Activated CD4-positive, alpha-beta T cell treated with anti-CD3 and anti-CD28 coated beads, Interleukin-2, amount 50 U/mL, for 1 hour (primary cell): ENCODE data around the gene ECEL1.

ENCODE experiments used
- DNase-seq: peaks from one replicate; pipeline ENCODE4 v3.0.0-alpha.2; 2020

The ECEL1 gene

DNA sequence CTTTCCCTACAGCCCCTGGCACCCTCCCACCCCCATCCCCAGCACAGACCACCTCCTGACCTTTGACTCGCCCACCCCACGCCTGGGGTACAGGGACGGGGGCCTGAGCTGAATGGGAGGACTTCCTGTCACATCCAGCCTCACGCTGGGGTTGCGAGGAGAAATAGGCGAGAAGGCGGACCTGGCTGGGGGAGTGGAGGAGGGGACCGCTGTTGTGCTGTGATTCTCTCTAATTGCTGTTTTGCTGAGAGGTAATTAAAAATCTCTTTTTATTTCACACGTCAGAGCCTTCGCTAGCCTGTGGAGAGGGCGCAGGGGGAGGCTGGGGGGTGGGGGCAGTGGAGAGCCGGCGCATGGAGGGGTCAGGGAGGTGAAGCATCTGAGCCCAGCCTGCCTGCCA is 9.7 kb upstream of the ECEL1 start:
- DNase-seq, result no peak

DNA sequence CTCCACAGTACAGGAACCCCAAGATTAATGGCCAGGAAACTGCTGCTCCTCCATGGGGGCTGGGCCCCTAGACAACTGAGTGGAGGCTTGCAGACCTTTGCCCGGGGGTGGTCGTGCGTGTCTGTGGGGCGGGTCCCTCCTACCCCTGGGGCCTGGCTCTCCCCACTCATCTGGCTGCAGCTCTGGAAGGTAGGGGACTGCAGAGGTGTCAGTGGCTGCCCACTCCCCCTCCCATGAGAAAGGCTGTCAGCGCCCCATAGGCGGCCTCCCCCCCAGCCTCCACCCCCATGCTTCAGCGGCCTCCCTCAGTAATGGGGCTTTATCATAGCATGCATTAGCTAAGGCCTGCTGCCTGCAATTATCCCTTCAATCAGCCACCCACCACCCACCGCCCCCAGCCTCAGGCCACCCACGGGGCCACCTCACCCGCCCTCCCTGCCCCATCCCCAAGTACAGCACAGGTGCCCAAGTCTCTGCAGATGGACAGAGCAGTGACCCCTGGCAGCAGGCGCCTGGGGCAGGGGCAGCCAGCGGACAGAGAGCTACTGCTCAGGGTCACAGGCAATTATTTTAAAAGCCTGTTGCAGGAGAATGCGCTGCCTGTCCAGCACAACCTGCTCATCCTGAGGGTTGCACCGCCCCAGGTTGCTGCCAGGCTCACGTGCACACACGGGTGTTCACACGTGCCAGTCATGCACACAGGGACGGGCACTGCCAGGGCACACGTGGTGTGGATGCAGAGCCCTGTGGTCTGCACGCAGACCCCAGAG is 9.1 kb upstream of the ECEL1 start:
- no peak for DNase-seq

DNA sequence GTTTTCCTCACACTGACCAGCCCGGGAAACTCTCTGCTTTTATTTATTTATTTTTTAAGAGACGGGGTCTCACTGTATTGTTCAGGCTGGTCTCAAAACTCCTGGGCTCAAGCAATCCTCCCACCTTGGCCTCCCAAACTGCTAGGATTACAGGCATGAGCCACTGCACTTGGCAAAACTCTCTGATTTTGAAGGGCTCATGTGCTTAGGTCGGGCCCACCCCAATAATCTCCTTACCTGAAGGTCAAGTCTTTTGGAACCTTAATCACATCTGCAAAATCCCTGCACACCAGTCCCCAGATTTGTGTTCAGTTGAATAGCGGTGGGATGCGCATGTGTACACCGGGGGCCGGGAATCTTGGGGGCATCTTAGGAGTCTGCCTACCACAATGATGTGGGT is 7.7 kb upstream of the ECEL1 start:
- DNase-seq, result no peak

DNA sequence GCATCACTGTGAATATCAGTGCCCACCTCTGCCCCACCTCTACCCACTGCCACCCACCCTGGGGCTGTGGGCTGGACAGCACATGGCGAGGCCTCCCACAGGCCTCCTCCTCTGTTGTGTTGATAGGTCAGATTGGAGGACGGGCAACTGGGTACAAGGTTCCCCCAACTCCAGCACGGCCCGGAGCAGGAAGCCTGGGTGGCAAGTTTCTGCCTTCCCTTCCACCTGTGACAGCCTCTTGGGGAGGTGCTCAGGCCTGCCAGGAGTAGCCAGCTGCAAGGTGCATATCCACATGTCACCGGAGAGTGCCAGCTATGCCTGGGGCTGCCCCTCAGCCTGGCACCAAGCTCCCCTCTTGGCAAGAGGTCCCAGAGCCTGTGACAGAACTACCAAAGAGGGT is 6.9 kb upstream of the ECEL1 start:
- DNase-seq, result no peak

DNA sequence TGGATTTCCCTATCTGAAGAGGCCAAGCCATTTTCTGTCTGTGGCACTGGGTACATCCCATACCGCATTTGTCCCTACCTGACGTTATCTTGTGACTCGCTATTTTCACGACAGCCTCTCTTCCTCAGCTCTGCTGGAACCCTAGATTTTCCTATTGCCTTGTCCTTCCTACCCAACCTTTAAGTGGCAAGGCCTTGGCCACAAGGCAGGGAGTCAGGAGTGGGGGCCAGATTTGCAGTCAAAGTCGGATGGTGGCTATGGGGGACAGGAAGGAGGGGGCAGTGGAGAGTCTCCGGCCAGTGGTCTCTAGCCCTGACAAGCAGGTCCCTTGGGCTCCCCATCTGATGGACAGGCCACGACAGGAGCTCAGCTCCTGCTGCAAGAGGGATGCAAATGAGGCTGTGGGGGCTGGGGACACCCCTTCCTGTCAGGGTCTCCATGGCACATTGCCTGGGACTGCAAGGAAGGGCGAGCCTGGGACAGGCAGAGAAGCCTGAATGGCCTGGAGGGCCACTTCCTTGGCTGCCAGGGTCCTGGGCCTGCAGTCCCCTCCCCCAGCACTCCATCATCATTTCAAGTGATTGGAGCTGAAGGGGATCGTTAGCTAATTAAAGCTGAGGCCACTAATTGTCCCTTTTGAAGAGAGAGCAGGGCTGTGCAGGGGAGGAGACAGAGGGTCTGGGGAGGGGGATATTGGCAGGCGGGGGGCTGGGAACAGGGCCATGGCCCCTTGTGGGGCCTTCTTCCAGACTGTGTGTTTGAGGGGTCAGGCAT is 6.3 kb upstream of the ECEL1 start:
- no peak for DNase-seq

DNA sequence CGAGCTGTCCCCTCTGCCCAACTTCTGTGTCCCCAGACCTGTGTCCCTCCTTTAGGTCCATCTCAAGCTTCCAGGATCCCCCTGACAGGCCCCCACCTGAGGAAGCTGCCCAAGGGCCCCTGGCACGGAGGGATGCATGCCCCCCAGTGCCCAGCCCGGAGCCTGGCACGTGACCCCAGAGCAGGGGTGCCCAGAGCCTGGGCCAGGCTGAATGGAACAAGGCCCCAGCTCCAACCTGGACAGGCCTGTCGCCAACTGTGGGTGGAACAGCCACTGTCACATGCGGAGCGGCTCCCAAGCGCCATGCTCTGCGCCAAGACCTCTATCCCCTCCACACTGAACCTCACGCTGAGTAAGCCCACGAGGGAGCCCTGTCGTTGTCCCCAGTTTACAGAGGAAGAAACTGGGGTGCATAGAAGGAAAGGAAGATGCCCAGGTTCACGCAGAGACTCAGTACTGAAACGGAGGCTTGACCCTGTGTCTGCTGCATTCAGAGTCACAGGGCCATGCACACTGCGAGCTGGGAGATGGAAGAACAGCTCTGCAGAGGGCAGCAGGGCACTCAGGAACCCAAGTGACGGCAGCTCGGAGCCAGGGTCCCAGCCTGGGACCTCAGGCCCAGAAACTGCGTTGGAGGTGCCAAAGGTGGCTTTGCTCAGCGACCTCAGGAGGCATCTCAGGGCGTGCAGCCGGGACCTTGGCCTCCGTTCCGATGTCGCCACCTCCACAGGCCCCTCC is 5.5 kb upstream of the ECEL1 start:
- DNase-seq, result no peak

DNA sequence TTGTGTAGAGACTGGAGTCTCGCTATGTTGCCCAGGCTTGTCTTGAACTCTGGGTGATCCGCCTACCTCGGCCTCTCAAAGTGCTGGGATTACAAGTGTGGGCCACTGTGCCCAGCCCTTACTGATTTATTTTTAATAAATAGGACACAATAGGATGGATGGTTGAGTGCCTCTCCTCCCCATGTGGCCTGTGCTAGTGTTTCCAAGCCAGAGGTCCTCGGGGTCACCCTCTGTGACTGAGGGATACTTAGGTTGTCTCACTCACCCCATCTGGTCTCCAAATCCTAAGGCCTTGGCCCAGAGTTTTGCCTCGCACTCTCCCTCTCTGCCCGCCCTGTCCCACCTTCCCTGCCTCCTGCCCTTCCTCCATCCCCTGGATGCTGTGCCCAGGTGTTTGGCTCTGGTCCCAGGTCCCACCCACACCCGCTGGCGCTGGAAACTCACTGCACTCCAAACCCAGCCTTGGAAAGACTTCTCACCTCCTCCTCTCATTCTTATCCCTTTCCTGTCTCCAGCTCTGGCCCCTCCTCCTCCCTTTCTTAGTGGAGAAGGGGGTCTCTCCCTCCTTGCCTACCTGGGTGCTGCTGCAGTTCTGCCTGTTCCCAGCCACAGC is 4.7 kb upstream of the ECEL1 start:
- DNase-seq, result no peak

DNA sequence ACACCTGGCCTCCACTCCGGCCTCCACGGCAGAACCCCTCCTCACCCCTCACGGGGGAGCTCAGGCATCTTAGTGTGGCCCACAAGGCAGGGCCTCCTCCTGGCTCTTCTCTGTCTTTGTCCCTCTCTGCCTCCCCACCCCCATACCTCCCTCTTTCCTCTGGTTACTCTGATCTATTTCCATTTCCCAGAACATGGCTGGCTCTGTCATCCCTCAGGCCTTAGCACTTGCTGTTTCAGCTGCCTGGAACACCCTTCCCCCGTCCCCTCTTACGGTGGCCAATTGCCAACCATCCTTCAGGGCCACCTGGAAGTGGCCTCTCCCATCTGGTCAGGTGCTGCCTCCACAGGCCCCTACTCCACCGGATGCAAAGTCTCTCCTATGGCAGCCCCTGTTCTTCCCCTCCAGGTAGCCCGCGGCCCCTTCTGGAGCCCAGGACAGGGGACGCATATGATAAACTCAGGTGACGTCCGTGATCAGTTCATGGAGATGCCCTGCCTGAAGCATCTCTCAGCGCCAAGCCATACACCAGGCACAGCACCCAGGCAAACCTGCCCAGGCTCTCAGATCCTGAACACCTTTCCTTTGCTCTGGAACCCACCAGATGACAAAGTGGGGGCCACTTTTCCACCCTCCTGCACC is 3.6 kb upstream of the ECEL1 start:
- no peak for DNase-seq

DNA sequence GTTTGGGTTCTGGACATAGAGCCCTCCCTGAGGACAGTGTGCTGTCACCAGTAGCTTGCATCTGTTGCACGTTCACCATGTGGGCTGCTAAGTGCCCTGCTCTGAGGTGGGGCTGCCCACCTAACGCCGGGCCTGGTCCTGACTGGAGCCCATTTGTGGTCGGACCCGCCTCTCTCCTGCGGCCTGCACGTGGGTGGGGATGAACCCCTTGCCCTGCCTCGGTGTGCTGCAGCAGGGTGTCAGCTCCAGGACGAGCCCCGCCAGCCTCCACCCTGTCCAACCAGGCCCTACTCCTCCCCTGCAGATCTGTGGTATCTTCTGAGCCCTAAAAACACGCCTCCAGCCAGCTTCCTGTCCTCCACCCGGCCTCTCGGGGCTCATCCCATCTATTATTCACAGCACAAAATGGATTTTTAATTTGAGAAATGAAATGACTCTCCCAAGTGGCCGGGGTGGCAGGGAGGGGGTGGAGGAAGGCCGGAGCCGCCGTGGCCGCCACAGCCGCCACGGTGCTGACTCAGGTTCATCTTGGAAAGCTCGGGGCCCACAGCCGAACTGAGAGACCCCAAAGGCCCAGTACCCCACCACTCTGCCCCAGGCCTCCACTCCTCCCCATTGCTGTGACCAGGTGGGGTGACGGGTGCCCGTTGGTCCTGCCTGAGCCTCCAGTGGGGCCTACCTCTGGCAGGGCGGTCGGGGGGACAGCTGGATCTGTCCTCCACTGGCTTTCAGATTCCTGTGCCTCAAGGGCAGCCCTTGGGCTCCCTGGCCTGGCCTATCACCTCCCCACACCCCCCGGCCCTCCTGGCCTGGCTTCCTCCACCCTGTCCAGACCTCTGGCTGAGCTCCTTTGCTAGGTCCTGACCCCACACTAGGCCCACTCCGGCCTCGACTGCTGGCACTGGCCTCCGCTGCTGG is 2.8 kb upstream of the ECEL1 start:
- DNase-seq, result no peak

DNA sequence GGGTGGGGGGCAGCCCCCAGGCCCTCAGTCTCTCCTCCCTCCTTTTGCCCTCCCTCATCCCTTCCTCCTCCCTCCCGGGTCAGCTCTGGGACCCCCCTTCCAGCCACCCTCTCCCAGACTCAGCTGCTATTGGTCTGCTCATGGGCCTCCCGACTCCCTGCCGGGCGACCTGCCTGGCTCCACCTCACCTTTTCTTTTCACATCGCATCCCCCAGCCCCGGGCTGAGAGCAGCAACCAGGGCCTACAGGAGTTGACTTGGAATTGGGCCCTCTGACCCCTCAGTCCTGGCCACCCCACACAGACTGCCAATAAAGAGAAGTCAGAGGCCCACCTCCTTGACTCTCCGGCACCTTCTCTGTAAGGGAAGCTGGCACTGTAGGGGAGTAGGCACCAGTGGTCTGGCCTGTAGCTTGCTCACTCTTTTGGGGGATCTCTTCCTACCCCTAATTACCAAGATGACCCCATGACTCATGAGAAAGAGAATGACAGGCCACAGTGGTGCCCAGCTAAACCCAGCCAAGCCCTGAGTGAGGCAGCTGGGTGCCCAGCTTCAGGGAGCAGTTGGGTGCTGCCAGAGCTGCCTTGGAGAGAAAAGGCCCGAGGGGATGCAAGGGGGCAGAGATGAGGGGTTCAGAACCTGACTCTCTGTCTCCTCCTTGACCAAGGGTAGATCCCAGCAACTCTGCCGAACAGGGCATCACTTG is 2.0 kb upstream of the ECEL1 start:
- DNase-seq, result no peak

DNA sequence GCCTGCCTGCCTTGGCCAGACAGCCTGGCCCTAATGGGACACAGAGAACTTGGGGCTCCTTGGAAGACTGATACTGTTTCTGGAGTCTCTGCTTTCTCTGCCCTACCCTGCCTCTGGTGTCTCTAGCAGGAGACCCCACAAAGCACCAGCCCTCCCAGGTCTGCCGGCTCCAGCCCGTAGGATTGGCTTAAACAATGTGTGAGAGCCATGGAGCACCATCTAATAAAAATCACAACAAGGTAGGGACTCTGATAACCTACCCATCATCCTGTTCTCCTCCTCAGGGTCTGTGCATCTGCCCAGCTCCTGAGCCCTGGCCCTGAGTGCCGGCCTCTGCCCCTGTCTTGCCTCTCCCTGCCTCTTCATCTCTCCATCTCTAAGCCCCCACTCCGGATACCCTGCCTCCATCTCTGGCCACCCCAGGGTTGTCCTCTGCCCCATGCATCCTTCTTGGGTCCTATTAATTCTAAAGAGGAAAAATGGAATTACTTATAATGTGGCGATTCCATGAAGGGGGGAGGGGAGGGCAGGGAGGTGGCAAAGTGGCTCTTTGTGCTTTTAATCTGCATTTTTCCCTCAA is 1.2 kb upstream of the ECEL1 start:
- DNase-seq, result no peak

DNA sequence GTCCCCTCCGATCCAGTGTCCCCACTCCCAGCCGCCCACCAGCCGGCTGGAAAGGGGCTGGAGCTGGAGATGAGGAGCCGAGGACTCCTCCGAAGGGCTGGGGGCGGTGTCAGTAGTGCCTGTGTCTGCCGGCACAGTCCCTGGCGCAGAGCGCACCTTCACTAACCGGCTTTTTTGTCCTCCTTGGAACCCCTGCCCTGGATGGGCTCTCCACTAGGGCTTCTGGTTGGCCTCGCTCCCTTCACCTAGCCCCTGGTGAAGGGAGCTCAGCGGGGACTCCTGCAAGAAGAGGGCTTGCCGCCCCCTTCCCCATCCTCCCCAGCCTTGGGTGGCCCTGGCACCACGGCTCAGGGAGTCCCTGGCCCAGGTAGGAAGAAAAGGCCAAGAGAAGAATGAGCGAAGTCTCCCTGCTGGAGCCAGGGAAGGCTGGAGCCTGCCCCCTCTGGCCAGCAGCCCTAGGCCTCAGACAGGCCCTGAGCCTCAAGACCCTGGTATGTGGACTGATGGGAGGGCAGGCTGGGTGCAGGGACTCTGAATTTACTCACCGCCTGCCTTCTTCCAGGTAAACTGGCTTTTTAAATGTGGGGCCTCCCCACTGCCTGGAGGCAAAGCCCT is 570 bp upstream of the ECEL1 start:
- no peak for DNase-seq

DNA sequence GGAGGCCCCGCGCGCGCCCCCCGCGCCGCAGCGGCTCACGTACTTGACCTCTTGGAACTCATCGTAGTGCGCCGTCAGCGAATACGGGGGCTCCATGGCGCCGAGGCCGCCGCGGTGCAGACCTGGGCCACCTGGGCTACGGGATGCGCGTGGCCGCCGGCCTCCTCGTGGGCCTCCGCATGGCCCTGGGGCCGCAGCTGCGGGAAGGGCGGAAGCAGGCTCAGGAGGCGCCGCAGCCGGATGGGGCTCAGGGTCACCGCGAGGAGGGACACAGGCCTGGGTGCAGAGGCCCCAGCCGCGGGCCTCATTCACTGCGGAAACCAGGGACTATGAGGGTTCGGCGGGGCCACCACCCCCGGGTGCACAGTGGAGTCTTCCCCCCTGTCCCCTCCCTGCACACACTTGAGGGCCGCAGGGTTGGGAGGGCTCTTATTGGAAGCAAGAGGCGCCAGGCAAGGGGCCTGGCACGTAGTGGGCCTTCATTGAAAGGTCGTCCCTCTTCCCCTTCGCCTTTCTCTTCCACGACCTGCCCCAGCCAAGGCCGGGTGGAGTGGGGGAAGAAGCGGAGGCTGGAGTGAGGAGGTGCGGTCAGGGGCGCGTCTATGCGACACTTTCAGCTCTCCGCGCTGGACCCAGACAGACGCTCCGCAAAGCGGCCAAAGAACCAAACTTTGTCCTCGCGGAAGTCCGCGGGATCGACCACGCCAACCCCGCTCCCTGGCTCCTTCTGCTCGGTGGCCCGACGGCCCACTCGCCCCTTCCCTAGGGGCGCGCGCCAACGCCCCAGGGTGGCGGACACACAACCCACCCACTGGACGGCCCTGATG is 863 bp downstream of the ECEL1 start:
- no peak for DNase-seq

DNA sequence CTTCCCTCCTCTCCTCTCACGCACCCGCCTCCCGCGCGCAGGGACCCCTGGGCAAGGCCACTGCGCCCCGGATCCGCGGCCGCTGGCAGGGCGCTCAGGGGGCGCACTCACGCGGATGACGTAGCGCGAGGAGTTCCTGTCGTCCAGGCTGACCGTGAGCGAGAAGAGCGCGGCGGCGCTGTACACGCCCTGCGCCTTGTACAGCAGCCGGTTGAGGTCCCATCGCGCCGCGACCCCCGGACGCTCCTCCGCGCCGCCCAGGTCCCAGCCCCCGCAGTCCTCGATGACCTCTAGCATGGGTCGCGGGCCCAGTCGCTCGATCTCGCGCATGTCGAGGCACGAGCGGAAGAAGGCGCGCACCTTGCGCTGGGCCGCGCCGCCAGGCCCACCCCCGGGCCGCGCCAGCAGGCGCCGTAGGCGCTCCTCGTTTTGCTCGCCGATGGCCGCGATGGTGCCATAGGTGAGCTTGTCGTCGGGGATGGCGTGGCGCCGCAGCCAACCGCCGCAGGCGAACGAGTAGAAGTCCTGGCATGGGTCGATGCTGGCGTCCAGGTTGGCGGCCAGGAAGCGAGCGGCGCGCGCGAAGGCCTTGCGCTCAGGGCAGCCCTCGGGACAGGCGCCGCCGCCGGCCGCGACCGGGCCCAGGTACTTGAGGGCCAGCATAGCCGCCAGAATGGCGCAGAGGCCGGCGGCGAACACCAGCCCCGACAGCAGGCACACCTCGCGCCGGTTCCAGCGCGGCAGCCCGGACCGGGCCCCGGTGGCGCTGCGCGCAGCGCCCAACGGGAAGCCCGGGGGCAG is 1.7 kb downstream of the ECEL1 start:
- no peak for DNase-seq

DNA sequence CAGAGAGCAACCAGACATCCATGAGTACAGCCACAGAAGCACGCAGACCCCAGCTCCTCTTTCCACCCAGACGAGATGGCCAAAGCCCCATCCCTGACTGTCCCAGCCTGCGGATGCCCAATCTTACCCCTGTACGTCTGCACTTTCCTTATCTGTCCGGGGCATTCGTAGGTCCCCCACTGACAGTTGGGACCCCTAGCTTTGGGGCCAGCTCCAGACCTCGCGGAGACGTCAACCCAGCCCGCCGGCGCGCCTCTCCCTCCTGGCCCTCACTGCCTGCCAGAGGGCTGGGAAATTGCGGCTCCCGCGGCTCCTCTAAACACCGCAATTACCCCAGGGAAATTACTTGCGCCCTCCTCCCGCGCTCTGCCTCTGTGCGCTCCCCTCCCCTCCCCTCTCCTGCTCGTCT is 2.3 kb downstream of the ECEL1 start:
- DNase-seq, result no peak

DNA sequence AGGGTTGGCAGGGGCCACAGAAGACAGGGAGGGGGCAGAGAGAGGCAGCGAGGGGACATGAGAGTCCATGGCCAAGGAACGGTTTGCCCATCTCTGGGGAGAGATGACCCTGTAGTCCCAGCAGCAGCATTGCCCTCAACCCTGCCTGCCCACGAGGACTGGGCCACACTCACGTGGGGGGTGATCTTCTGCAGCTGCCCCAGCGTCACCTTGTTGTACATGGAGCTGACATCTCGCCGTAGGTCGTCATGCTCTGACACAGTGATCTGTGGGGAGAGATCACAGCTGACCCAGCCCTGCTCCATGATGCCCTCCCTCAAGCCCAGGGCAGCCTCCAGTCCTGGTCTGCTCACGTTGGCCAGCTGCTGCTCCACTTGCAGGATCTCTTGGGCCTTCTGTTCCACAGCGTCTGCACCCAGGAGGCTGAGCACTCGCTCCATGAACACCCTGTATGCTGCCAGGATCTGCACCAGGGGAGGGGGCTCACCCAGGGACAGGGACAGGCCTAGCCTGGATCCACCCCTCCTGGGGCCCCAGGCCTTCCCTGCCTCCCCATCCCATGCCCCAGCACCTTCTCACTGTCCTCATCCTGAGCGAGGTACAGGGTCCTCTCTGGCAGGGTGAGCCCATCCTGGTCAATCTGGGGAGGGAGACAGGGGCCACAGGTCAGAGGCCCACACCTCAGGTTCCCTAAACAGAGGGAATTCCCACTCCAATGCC is 2.8 kb downstream of the ECEL1 start:
- DNase-seq, result no peak

DNA sequence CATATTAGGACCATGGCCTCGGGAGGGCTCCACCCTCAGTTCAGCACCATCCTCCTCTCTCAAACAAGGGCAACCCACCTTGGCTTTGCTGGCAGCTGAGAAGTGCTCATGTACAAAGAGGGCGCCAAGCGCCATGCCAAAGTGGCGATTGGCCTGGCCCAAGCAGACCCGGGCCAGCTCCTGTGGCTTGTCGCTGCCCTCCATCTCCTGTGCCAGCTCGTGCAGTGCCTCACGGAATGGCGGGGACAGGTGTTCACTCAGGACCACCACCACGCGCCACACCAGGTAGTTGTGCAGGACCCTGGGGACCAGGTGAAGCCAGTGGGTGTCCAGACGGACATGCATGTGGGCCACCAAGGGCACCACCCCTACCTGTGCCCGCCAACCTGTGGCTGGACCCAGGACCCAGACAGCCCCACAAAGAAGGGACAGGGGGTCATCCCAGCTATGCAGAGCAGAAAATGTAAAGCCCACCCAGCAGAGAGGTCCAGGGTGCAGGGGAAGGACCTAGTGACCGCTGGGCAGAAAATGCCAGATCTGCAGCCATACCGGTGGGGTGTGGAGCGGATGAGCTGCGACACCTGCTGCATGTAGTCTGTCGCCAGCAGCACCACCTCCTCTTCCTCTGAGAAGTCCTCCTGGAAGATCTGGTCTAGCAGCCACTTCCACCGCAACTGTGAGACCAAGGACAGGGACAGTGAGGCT is 3.6 kb downstream of the ECEL1 start:
- no peak for DNase-seq
